IMR-90 (cell line): Measurements from ENCODE around the gene TINAG. TPM values are rescaled to one million over a fixed set of nuclear protein-coding genes. Genes with fewer than 3 reads are reported as not detected.

Experiments used
- ATAC-seq: fragments of 200-7000 bp; cut with Tn5 transposase; 2 replicates; pipeline ENCODE4 v1.9.1; 2020; ENCODE audit warnings: low read depth, mild to moderate bottlenecking, moderate library complexity
- BruUV-seq: library from RNA; stranded (reverse); fragments of 400-500 nt; replicated peaks from 2 replicates; lab custom pipeline; 2021; lab: Mats Ljungman, UMichigan
- CTCF ChIA-PET: fragments of 300-600 bp; formaldehyde crosslinking; extraction: SDS; loops from one replicate; lab custom pipeline; 2021; ENCODE audit warnings: antibody characterized with exemption; lab: Yijun Ruan, JAX
- POLR2A ChIA-PET: fragments of 300-600 bp; sonication (Branson Sonifier 250); formaldehyde crosslinking; loops from one replicate; lab custom pipeline; 2022; ENCODE audit warnings: antibody characterized with exemption; ENCODE audit not compliant: unreplicated experiment; lab: Charles Lee
- DNase-seq: peaks from one replicate; pipeline ENCODE4 v3.0.0; 2013
- H2AFZ ChIP-seq: replicated peaks from 2 replicates; pipeline ENCODE3; 2013; ENCODE audit warnings: low read length, mild to moderate bottlenecking; ENCODE audit not compliant: poor library complexity
- H2AK5ac ChIP-seq: 2 replicates; pipeline ENCODE4 v1.6.1; 2013; ENCODE audit warnings: low read depth, low read length, inconsistent platforms
- H2AK9ac ChIP-seq: replicated peaks from 2 replicates; pipeline ENCODE3; 2013; ENCODE audit warnings: mild to moderate bottlenecking, low read depth, low read length, moderate library complexity; ENCODE audit not compliant: poor library complexity
- H2BK120ac ChIP-seq: 2 replicates; pipeline ENCODE4 v1.6.1; 2013; ENCODE audit warnings: low read depth, low read length, inconsistent platforms
- H2BK15ac ChIP-seq: 3 replicates; pipeline ENCODE4 v1.6.1; 2013; ENCODE audit warnings: low read depth, low read length, inconsistent platforms
- H2BK20ac ChIP-seq: 2 replicates; pipeline ENCODE4 v1.6.1; 2013; ENCODE audit warnings: low read depth, mild to moderate bottlenecking, inconsistent platforms, low read length, moderate library complexity
- H2BK5ac ChIP-seq: 2 replicates; pipeline ENCODE4 v1.6.1; 2013; ENCODE audit warnings: mild to moderate bottlenecking, low read depth, low read length, inconsistent platforms; ENCODE audit not compliant: poor library complexity, severe bottlenecking
- H3K14ac ChIP-seq: replicated peaks from 2 replicates; pipeline ENCODE4 v1.6.1; 2013; ENCODE audit warnings: low read depth, low read length, inconsistent platforms
- H3K18ac ChIP-seq: 2 replicates; pipeline ENCODE4 v1.6.1; 2013; ENCODE audit warnings: low read depth, low read length, control low read depth
- H3K23ac ChIP-seq: 2 replicates; pipeline ENCODE4 v1.6.1; 2013; ENCODE audit warnings: low read depth, low read length, inconsistent platforms
- H3K27ac ChIP-seq: 2 replicates; pipeline ENCODE4 v1.5.1; 2013; ENCODE audit warnings: mild to moderate bottlenecking, control low read depth, low read length; ENCODE audit not compliant: insufficient read depth
- H3K27me3 ChIP-seq: 2 replicates; pipeline ENCODE4 v1.6.1; 2013; ENCODE audit warnings: low read length; ENCODE audit not compliant: control insufficient read depth, insufficient read depth
- H3K36me3 ChIP-seq: 2 replicates; pipeline ENCODE4 v1.6.1; 2013; ENCODE audit warnings: low read length, mixed read lengths; ENCODE audit not compliant: control insufficient read depth, insufficient read depth
- H3K4ac ChIP-seq: 2 replicates; pipeline ENCODE4 v1.6.1; 2013; ENCODE audit warnings: low read depth, low read length, inconsistent platforms
- H3K4me1 ChIP-seq: 2 replicates; pipeline ENCODE4 v1.6.1; 2013; ENCODE audit warnings: low read length, mixed read lengths; ENCODE audit not compliant: control insufficient read depth, insufficient read depth
- H3K4me2 ChIP-seq: 2 replicates; pipeline ENCODE4 v1.6.1; 2013; ENCODE audit warnings: low read depth, mild to moderate bottlenecking, control low read depth, low read length, moderate library complexity
- H3K4me3 ChIP-seq: 2 replicates; pipeline ENCODE4 v1.5.1; 2013; ENCODE audit warnings: low read depth, mild to moderate bottlenecking, control low read depth, low read length, moderate library complexity; ENCODE audit not compliant: insufficient read depth
- H3K56ac ChIP-seq: 2 replicates; pipeline ENCODE4 v1.6.1; 2013; ENCODE audit warnings: low read length, inconsistent platforms; ENCODE audit not compliant: insufficient read depth; ENCODE audit errors: extremely low read depth
- H3K79me1 ChIP-seq, 2 experiments: 2 replicates each; pipeline ENCODE4 v1.6.1; 2013; ENCODE audit warnings: low read length in 2 of 2, inconsistent platforms in 1 of 2, low read depth in 1 of 2
- H3K9ac ChIP-seq: 2 replicates; pipeline ENCODE4 v1.6.1; 2013; ENCODE audit warnings: low read depth, low read length, control low read depth
- H3K9me1 ChIP-seq: 2 replicates; pipeline ENCODE4 v1.6.1; 2013; ENCODE audit warnings: low read length, inconsistent platforms; ENCODE audit not compliant: insufficient read depth
- H3K9me3 ChIP-seq: 2 replicates; pipeline ENCODE4 v1.6.1; 2013; ENCODE audit warnings: low read length; ENCODE audit not compliant: control insufficient read depth, insufficient read depth
- H4K20me1 ChIP-seq: 2 replicates; pipeline ENCODE4 v1.6.1; 2013; ENCODE audit warnings: low read length, inconsistent platforms; ENCODE audit not compliant: insufficient read depth
- H4K5ac ChIP-seq: 2 replicates; pipeline ENCODE4 v1.6.1; 2013; ENCODE audit warnings: mild to moderate bottlenecking, low read depth, low read length, control low read depth
- H4K8ac ChIP-seq, 2 experiments: 2 replicates each; pipeline ENCODE4 v1.6.1; 2013; ENCODE audit warnings: low read depth in 2 of 2, low read length in 2 of 2, control low read depth in 1 of 2, inconsistent platforms in 1 of 2
- H4K91ac ChIP-seq: 2 replicates; pipeline ENCODE4 v1.6.1; 2013; ENCODE audit warnings: low read depth, low read length, inconsistent platforms; ENCODE audit not compliant: insufficient read depth
- BHLHE40 ChIP-seq: fragments of 150-350 bp; IDR thresholded peaks from 2 replicates; pipeline ENCODE4 v1.6.1; 2016; ENCODE audit warnings: mild to moderate bottlenecking, low read depth, low read length
- CEBPB ChIP-seq: IDR thresholded peaks from 2 replicates; pipeline ENCODE4 v1.6.1; 2012; ENCODE audit warnings: low read depth, low read length, improper control_type of control experiment
- CHD1 ChIP-seq: IDR thresholded peaks from 2 replicates; pipeline ENCODE4 v1.6.1; 2012; ENCODE audit warnings: low read depth, low read length, improper control_type of control experiment
- CTCF ChIP-seq: conservative IDR thresholded peaks from 2 replicates; pipeline ENCODE4 v1.5.1; 2012; ENCODE audit warnings: mild to moderate bottlenecking, low read depth, low read length, improper control_type of control experiment
- ELK1 ChIP-seq: fragments of 150-350 bp; IDR thresholded peaks from 2 replicates; pipeline ENCODE4 v1.6.1; 2016; ENCODE audit warnings: low read depth, mild to moderate bottlenecking, low read length, moderate library complexity, borderline replicate concordance
- FOS ChIP-seq: fragments of 150-350 bp; IDR thresholded peaks from 2 replicates; pipeline ENCODE4 v1.6.1; 2016; ENCODE audit warnings: low read depth, low read length
- MAFK ChIP-seq: IDR thresholded peaks from 2 replicates; pipeline ENCODE4 v1.6.1; 2012; ENCODE audit warnings: low read depth, low read length, improper control_type of control experiment
- MXI1 ChIP-seq: IDR thresholded peaks from 2 replicates; pipeline ENCODE4 v1.6.1; 2012; ENCODE audit warnings: low read depth, mild to moderate bottlenecking, low read length, moderate library complexity, borderline replicate concordance
- NFE2L2 ChIP-seq: fragments of 150-350 bp; IDR thresholded peaks from 2 replicates; pipeline ENCODE4 v1.6.1; 2016; ENCODE audit warnings: low read depth, mild to moderate bottlenecking, low read length
- RAD21 ChIP-seq: IDR thresholded peaks from 2 replicates; pipeline ENCODE4 v1.6.1; 2012; ENCODE audit warnings: low read length, improper control_type of control experiment
- RFX5 ChIP-seq: IDR thresholded peaks from 2 replicates; pipeline ENCODE4 v1.8.0; 2012; ENCODE audit warnings: low read depth, mild to moderate bottlenecking, low read length, moderate library complexity
- SMC3 ChIP-seq: fragments of 150-350 bp; IDR thresholded peaks from 2 replicates; pipeline ENCODE4 v1.6.1; 2016; ENCODE audit warnings: low read depth, mild to moderate bottlenecking, antibody characterized with exemption, low read length, moderate library complexity
- USF2 ChIP-seq: fragments of 150-350 bp; IDR thresholded peaks from 2 replicates; pipeline ENCODE4 v1.6.1; 2017; ENCODE audit warnings: mild to moderate bottlenecking, antibody characterized with exemption, low read length, low read depth
- WGBS, 2 experiments: methylation state at CpG; one replicate each; pipeline versions ENCODE4 v1.1.5 to v1.1.7; 2013; ENCODE audit warnings: missing lambda C conversion rate in 2 of 2; ENCODE audit not compliant: insufficient read length in 1 of 2; ENCODE audit errors: extremely low coverage in 2 of 2; 5-methylcytosine and 5-hydroxymethylcytosine counted together
- dilution Hi-C: fragments of 300-500 bp; cut with HindIII; formaldehyde crosslinking; loops from one replicate; pipeline ENCODE4 v1.14.3; 2018; ENCODE audit warnings: low sequenced_read_pairs; ENCODE audit not compliant: unreplicated experiment
- in situ Hi-C: fragments of 300-500 bp; cut with MboI; formaldehyde crosslinking; loops from 3 replicates; pipeline ENCODE4 v1.14.3; 2019; ENCODE audit warnings: low sequenced_read_pairs, inconsistent platforms, mixed read lengths
- intact Hi-C: fragments of 100-400 bp; cut with micrococcal nuclease; formaldehyde crosslinking; loops from 2 replicates; pipeline ENCODE4 v1.10.0; 2022
- polyA plus RNA-seq, 3 experiments: library from polyadenylated mRNA; depleted of rRNA; stranded (reverse); fragments of >200 nt; gene quantifications; 2 replicates each; pipeline ENCODE4 v1.2.3, GENCODE V29; 2012; ENCODE audit warnings: low replicate concordance in 1 of 3
- total RNA-seq: library from RNA; depleted of rRNA; stranded (reverse); fragments of >200 nt; gene quantifications from 2 replicates; pipeline ENCODE4 v1.2.3, GENCODE V29; 2012

The TINAG gene
- total and polyA plus RNA-seq, 2 of the 4 experiments (the other 2 are of a cell fraction) = not detected

GRCh38 chr6:54266400-54266923 is 41.8 kb upstream of the TINAG start:
- Histone ChIP-seq H3K56ac (no peak overlapping the region), H3K4me3 (no peak overlapping the region), H3K79me1 (no peaks in the 10 kb centered on the region), H2BK5ac (no peak overlapping the region), H3K9me3 (no peaks in the 10 kb centered on the region), H2BK20ac (no peak overlapping the region; the same call in 1 of the 2 replicates), H4K8ac (no peak overlapping the region), H3K27ac (no peak overlapping the region), H2AK9ac (no peak overlapping the region), H2AFZ (no peak overlapping the region), H3K18ac (no peak overlapping the region; the same call in 1 of the 2 replicates), H3K4ac (no peak overlapping the region), H3K4me2 (no peak overlapping the region), H3K27me3 (no peaks in the 10 kb centered on the region), H3K9me1 (no peaks in the 10 kb centered on the region), H4K20me1 (no peaks in the 10 kb centered on the region), H2AK5ac (no peak overlapping the region), H3K9ac (no peak overlapping the region), H3K4me1 (no peaks in the 10 kb centered on the region), H2BK15ac (no peak overlapping the region), H3K14ac (no peak overlapping the region), H2BK120ac (no peak overlapping the region), H4K5ac (no peak overlapping the region), H3K36me3 (no peaks in the 10 kb centered on the region), H3K23ac (no peak overlapping the region), H4K91ac (no peak overlapping the region)
- in situ Hi-C loops (loop anchor here (5.0 to 25.0 kb wide), 2 partner anchors 279 to 796 kb away; no protein-coding TSS in a partner anchor), intact Hi-C loops (loop anchor here (10.0 kb wide), 1 partner anchor 428 kb away; no protein-coding TSS in a partner anchor), dilution Hi-C loops (no loop called here)
- POLR2A ChIA-PET = no interaction called here
- ATAC-seq = no peak
- no peak for DNase-seq
- CTCF ChIA-PET = interaction anchor here (1.0 to 1.4 kb wide), 3 partner anchors 10 to 281 kb away, joined by 4 to 7 read pairs (median 4); no protein-coding TSS in a partner anchor
- BruUV-seq = no TSS peak
- no CpG with 5 or more reads among the region's 5 CpGs for WGBS, 2 experiments
- TF ChIP-seq CTCF (no peak), RFX5 (no peak), SMC3 (no peak), CHD1 (no peak), FOS (no peak), CEBPB (no peak), ELK1 (no peak), BHLHE40 (no peak), USF2 (no peak), NFE2L2 (no peak), RAD21 (no peak), MXI1 (no peak), MAFK (no peak)
